ENCODE measurements around the gene PABPC1L. TPM values are rescaled to one million over a fixed set of nuclear protein-coding genes. Genes with fewer than 3 reads are reported as not detected.

PABPC1L gene
- total and polyA plus RNA-seq, 2 of the 13 experiments (the other 11 are each of a cell fraction or from before 2014, with no cell fraction given), result 30.8 to 252 TPM

DNA sequence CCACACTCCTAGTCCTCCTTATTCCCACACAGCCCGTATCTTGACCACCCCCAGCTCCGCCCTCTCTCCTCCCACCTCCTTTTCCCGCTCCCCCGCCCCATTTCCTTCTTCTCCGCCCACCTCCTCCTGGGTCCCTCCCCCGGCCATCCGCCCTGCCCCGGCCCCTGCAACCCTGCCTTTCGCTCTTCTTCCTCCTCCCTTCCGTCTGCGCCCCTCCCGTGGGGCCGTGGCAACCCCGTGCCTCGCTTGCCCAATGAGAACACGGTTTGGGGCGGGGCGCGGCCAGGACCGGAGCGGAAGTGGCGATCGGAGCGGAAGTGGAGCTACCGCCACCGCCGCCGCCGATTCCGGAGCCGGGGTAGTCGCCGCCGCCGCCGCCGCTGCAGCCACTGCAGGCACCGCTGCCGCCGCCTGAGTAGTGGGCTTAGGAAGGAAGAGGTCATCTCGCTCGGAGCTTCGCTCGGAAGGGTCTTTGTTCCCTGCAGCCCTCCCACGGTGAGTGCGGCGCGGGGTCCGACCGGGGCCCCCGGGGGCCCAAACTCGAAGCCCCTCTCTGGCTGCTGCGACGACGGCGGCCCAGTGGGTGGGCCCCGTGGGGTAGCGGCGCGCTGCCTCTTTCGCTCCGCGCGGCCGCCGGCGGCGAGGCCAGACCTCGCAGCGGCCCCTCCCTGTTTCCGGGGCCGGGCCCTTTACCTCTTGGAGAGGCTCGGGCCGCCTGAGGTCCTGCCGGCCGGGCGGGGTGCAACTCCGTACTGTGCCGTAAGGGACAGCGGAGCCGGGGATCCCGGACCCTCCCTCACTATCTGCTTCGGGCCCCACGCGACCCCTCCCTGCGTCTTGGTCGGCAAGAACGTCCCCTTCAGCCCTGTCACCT is 24.2 kb upstream of the PABPC1L start, which contains the start of gene YWHAB (continued):
- peak; percentile 99 for TF ChIP-seq ASH2L (IDR thresholded peaks at IDR 0.05; ENCODE audit: insufficient read length, low read depth, low read length)
- no peak for TF ChIP-seq ZMYM3 (CRISPR knock-in tag; IDR thresholded peaks at IDR 0.05)
- TF ChIP-seq ZNF460 (CRISPR knock-in tag; IDR thresholded peaks at IDR 0.05; ENCODE audit: borderline replicate concordance), result no peak
- no peak; the same call in 1 of the 2 replicates for TF ChIP-seq SNAPC2 (CRISPR knock-in tag; IDR thresholded peaks at IDR 0.05)
- no peak; the same call in 1 of the 2 replicates for TF ChIP-seq ZNF891 (CRISPR knock-in tag; IDR thresholded peaks at IDR 0.05)
- TF ChIP-seq ZNF225 (CRISPR knock-in tag; IDR thresholded peaks at IDR 0.05), result peak; percentile 93; the same call in 1 of the 2 replicates
- TF ChIP-seq, protein P1, sequence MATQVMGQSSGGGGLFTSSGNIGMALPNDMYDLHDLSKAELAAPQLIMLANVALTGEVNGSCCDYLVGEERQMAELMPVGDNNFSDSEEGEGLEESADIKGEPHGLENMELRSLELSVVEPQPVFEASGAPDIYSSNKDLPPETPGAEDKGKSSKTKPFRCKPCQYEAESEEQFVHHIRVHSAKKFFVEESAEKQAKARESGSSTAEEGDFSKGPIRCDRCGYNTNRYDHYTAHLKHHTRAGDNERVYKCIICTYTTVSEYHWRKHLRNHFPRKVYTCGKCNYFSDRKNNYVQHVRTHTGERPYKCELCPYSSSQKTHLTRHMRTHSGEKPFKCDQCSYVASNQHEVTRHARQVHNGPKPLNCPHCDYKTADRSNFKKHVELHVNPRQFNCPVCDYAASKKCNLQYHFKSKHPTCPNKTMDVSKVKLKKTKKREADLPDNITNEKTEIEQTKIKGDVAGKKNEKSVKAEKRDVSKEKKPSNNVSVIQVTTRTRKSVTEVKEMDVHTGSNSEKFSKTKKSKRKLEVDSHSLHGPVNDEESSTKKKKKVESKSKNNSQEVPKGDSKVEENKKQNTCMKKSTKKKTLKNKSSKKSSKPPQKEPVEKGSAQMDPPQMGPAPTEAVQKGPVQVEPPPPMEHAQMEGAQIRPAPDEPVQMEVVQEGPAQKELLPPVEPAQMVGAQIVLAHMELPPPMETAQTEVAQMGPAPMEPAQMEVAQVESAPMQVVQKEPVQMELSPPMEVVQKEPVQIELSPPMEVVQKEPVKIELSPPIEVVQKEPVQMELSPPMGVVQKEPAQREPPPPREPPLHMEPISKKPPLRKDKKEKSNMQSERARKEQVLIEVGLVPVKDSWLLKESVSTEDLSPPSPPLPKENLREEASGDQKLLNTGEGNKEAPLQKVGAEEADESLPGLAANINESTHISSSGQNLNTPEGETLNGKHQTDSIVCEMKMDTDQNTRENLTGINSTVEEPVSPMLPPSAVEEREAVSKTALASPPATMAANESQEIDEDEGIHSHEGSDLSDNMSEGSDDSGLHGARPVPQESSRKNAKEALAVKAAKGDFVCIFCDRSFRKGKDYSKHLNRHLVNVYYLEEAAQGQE (IDR thresholded peaks at IDR 0.05; ENCODE audit: borderline replicate concordance in 1 of 2, low read depth in 1 of 2, low read length in 2 of 2), result peak in 1 of 2 experiments; percentile 40; a peak in 1 of 4 replicates
- TF ChIP-seq, protein P2, sequence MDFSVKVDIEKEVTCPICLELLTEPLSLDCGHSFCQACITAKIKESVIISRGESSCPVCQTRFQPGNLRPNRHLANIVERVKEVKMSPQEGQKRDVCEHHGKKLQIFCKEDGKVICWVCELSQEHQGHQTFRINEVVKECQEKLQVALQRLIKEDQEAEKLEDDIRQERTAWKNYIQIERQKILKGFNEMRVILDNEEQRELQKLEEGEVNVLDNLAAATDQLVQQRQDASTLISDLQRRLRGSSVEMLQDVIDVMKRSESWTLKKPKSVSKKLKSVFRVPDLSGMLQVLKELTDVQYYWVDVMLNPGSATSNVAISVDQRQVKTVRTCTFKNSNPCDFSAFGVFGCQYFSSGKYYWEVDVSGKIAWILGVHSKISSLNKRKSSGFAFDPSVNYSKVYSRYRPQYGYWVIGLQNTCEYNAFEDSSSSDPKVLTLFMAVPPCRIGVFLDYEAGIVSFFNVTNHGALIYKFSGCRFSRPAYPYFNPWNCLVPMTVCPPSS (IDR thresholded peaks at IDR 0.05), result no peak
- TF ChIP-seq PHF5A (CRISPR knock-in tag; IDR thresholded peaks at IDR 0.05; ENCODE audit: low read depth, unreplicated experiment), result no peak
- TF ChIP-seq KDM5A (IDR thresholded peaks at IDR 0.05; ENCODE audit: borderline replicate concordance, low read length), result peak; percentile 79
- TF ChIP-seq, protein P3, sequence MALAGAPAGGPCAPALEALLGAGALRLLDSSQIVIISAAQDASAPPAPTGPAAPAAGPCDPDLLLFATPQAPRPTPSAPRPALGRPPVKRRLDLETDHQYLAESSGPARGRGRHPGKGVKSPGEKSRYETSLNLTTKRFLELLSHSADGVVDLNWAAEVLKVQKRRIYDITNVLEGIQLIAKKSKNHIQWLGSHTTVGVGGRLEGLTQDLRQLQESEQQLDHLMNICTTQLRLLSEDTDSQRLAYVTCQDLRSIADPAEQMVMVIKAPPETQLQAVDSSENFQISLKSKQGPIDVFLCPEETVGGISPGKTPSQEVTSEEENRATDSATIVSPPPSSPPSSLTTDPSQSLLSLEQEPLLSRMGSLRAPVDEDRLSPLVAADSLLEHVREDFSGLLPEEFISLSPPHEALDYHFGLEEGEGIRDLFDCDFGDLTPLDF (CRISPR knock-in tag; IDR thresholded peaks at IDR 0.05), result peak; percentile 13; the same call in 1 of the 2 replicates
- TF ChIP-seq, protein P4, sequence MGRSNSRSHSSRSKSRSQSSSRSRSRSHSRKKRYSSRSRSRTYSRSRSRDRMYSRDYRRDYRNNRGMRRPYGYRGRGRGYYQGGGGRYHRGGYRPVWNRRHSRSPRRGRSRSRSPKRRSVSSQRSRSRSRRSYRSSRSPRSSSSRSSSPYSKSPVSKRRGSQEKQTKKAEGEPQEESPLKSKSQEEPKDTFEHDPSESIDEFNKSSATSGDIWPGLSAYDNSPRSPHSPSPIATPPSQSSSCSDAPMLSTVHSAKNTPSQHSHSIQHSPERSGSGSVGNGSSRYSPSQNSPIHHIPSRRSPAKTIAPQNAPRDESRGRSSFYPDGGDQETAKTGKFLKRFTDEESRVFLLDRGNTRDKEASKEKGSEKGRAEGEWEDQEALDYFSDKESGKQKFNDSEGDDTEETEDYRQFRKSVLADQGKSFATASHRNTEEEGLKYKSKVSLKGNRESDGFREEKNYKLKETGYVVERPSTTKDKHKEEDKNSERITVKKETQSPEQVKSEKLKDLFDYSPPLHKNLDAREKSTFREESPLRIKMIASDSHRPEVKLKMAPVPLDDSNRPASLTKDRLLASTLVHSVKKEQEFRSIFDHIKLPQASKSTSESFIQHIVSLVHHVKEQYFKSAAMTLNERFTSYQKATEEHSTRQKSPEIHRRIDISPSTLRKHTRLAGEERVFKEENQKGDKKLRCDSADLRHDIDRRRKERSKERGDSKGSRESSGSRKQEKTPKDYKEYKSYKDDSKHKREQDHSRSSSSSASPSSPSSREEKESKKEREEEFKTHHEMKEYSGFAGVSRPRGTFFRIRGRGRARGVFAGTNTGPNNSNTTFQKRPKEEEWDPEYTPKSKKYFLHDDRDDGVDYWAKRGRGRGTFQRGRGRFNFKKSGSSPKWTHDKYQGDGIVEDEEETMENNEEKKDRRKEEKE (IDR thresholded peaks at IDR 0.05), result no peak
- peak; percentile 2; the same call in 1 of the 2 replicates for TF ChIP-seq NFE2L2 (IDR thresholded peaks at IDR 0.05; ENCODE audit: low read length)
- peak; percentile 94 for TF ChIP-seq YEATS4 (CRISPR knock-in tag; IDR thresholded peaks at IDR 0.05; ENCODE audit: borderline replicate concordance)
- TF ChIP-seq SMAD1 (CRISPR knock-in tag; IDR thresholded peaks at IDR 0.05; ENCODE audit: borderline replicate concordance, low read depth), result peak; percentile 48; the same call in 1 of the 2 replicates
- TF ChIP-seq ZNF557 (CRISPR knock-in tag; IDR thresholded peaks at IDR 0.05), result no peak; the same call in 1 of the 2 replicates

All from HepG2 (cell line).